WERI-Rb-1 (cell line): ENCODE measurements around the gene BICD2.
"Not testable (repeated sequence)": the region's sequence is repeated elsewhere in the genome, so short reads cannot be mapped to it uniquely, and the experiment has no call there.

Experiments
- DNase-seq: peaks from one replicate; pipeline ENCODE4 v3.0.0-alpha.2; 2020
- H3K27ac ChIP-seq: fragments of 250-450 bp; sonication (Bioruptor Pico); 2 replicates; pipeline ENCODE4 v1.5.1; 2020; ENCODE audit warnings: mild to moderate bottlenecking, moderate library complexity
- H3K27me3 ChIP-seq: fragments of 250-450 bp; sonication (Bioruptor Pico); 2 replicates; pipeline ENCODE4 v1.5.1; 2021; ENCODE audit warnings: mild to moderate bottlenecking, low read depth, moderate library complexity; ENCODE audit not compliant: insufficient read depth, severe bottlenecking
- H3K36me3 ChIP-seq: fragments of 250-450 bp; sonication (Bioruptor Pico); 2 replicates; pipeline ENCODE4 v1.5.1; 2020; ENCODE audit warnings: mild to moderate bottlenecking, moderate library complexity
- H3K4me3 ChIP-seq: 2 replicates; pipeline ENCODE4 v1.5.1; 2011; ENCODE audit warnings: low read depth, mild to moderate bottlenecking, control low read depth, low read length
- H3K9me3 ChIP-seq: fragments of 250-450 bp; sonication (Bioruptor Pico); 2 replicates; pipeline ENCODE4 v1.5.1; 2021; ENCODE audit warnings: mild to moderate bottlenecking, moderate library complexity; ENCODE audit not compliant: severe bottlenecking
- CTCF ChIP-seq: IDR thresholded peaks from 2 replicates; pipeline ENCODE4 v1.5.1; 2011; ENCODE audit warnings: low read depth, mild to moderate bottlenecking, control low read depth, inconsistent platforms, low read length

BICD2 gene

GRCh38 chr9:92804727-92805126, 40.1 kb upstream of the BICD2 start:
- peaks cover 37% of the 10 kb centered on the region for H3K27me3 ChIP-seq
- no peak for TF ChIP-seq CTCF
- H3K9me3 ChIP-seq = no peaks in the 10 kb centered on the region
- no peak for DNase-seq
- H3K27ac ChIP-seq = no peak overlapping the region
- no peaks in the 10 kb centered on the region for H3K36me3 ChIP-seq
- no peak overlapping the region for H3K4me3 ChIP-seq

- no peak for TF ChIP-seq CTCF
- Histone ChIP-seq H3K27me3 (no peaks in the 10 kb centered on the region), H3K36me3 (no peaks in the 10 kb centered on the region), H3K4me3 (no peak overlapping the region), H3K27ac (no peak overlapping the region), H3K9me3 (no peaks in the 10 kb centered on the region)
- no peak for DNase-seq
Observed at GRCh38 chr9:92798358-92798757, 33.7 kb upstream of the BICD2 start.

- not testable (repeated sequence) for H3K4me3 ChIP-seq, H3K36me3 ChIP-seq, H3K27me3 ChIP-seq, H3K9me3 ChIP-seq, H3K27ac ChIP-seq, DNase-seq
Observed at GRCh38 chr9:92796337-92796804, 31.7 kb upstream of the BICD2 start.

- no peak for TF ChIP-seq CTCF
- no peaks in the 10 kb centered on the region for H3K9me3 ChIP-seq
- no peak for DNase-seq
- no peaks in the 10 kb centered on the region for H3K27me3 ChIP-seq
- no peaks in the 10 kb centered on the region for H3K36me3 ChIP-seq
- no peak overlapping the region for H3K27ac ChIP-seq
- H3K4me3 ChIP-seq = no peak overlapping the region
Observed at GRCh38 chr9:92795598-92796336, 31.1 kb upstream of the BICD2 start.

- Histone ChIP-seq H3K27me3 (no peaks in the 10 kb centered on the region), H3K9me3 (no peaks in the 10 kb centered on the region), H3K4me3 (no peak overlapping the region), H3K36me3 (no peaks in the 10 kb centered on the region), H3K27ac (no peak overlapping the region)
- DNase-seq = no peak
- no peak for TF ChIP-seq CTCF
Observed at GRCh38 chr9:92795000-92795399, 30.4 kb upstream of the BICD2 start.

GRCh38 chr9:92794426-92794825, 29.8 kb upstream of the BICD2 start:
- Histone ChIP-seq H3K27me3 (no peaks in the 10 kb centered on the region), H3K9me3 (no peaks in the 10 kb centered on the region), H3K4me3 (no peak overlapping the region), H3K27ac (no peak overlapping the region), H3K36me3 (no peaks in the 10 kb centered on the region)
- TF ChIP-seq CTCF = no peak
- no peak for DNase-seq
